Measurements from ENCODE around the gene C1orf146. TPM values are rescaled to one million over a fixed set of nuclear protein-coding genes. Genes with fewer than 3 reads are reported as not detected.
"Not testable (repeated sequence)": the region's sequence is repeated elsewhere in the genome, so short reads cannot be mapped to it uniquely, and the experiment has no call there.

Gene C1orf146
- total RNA-seq, 4 donors from 2014 or later: not detected

DNA sequence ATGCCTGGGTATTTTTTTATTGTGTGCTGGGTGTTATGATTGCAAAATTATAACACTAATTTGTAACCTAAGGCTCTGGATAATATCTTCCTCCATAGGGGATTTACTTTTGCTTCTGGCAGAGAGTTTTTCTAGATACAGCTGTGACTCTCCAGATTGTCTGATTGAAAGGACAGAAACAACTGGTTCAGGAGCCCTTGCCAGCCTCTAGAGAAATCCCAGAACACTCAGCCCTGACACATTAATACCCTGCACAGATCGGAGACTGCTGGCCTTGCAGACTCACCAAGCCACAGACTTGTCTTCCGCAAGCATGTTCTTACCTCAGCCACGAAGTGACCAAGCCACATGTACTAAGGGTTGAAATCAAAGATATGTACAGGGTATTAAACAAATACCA, 10.7 kb downstream of the C1orf146 start:
- H3K27ac ChIP-seq: no peak overlapping the region
- no peak for DNase-seq
- H3K27me3 ChIP-seq: no peaks in the 10 kb centered on the region
- H3K4me3 ChIP-seq: no peak overlapping the region
- TF ChIP-seq POLR2A (IDR thresholded peaks at IDR 0.05): no peak
- TF ChIP-seq, protein P1, sequence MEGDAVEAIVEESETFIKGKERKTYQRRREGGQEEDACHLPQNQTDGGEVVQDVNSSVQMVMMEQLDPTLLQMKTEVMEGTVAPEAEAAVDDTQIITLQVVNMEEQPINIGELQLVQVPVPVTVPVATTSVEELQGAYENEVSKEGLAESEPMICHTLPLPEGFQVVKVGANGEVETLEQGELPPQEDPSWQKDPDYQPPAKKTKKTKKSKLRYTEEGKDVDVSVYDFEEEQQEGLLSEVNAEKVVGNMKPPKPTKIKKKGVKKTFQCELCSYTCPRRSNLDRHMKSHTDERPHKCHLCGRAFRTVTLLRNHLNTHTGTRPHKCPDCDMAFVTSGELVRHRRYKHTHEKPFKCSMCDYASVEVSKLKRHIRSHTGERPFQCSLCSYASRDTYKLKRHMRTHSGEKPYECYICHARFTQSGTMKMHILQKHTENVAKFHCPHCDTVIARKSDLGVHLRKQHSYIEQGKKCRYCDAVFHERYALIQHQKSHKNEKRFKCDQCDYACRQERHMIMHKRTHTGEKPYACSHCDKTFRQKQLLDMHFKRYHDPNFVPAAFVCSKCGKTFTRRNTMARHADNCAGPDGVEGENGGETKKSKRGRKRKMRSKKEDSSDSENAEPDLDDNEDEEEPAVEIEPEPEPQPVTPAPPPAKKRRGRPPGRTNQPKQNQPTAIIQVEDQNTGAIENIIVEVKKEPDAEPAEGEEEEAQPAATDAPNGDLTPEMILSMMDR (IDR thresholded peaks at IDR 0.05): no peak
- H3K36me3 ChIP-seq: no peaks in the 10 kb centered on the region
- H3K9me3 ChIP-seq: no peaks in the 10 kb centered on the region
- no peaks in the 10 kb centered on the region for H3K4me1 ChIP-seq

DNA sequence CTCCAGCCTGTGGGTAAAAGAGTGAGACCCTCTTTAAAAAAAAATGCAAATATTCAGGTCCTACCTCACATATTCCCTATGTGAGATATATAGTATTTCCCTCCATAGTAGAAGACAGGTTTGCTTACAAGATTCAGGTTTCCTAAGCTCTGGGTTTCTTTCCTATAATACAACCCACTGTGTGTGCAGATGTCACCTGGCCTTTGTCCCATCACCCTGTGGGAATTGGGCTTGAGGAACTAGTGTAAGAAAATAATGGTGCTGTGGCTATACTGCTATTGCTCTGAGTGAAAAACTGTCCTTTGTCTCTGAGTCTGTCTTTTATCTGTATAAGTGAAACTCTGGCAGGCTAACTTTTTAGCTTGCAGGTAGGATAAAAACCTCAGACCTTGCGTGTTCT, 13.0 kb downstream of the C1orf146 start:
- no peaks in the 10 kb centered on the region for H3K27me3 ChIP-seq
- no peak overlapping the region for H3K4me3 ChIP-seq
- TF ChIP-seq, protein P1 (IDR thresholded peaks at IDR 0.05): no peak
- no peak for TF ChIP-seq POLR2A (IDR thresholded peaks at IDR 0.05)
- H3K27ac ChIP-seq: no peak overlapping the region
- no peaks in the 10 kb centered on the region for H3K9me3 ChIP-seq
- DNase-seq: no peak
- no peaks in the 10 kb centered on the region for H3K4me1 ChIP-seq
- H3K36me3 ChIP-seq: no peaks in the 10 kb centered on the region

DNA sequence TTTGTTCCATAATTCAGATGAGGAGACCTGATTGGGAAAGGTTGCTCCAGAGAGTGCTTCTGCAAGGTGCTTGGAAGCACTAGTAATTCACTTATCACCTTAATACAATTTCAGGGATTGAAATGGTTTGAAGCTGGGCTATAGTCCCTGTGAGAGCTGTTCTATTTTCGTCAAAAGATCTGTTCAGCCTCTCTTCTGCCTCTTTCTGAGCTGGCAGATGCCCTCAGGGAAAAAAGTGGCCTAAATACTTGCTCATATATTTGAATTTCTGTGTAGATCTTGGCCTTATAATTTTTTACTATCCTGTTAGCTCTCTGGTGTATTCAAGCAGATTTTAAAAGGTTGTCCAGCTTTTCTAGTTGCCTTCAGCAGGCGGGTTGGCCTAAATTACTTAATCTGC, 22.3 kb downstream of the C1orf146 start:
- DNase-seq: no peak
- H3K36me3 ChIP-seq: no peaks in the 10 kb centered on the region
- TF ChIP-seq, protein P1 (IDR thresholded peaks at IDR 0.05): no peak
- TF ChIP-seq POLR2A (IDR thresholded peaks at IDR 0.05): no peak
- H3K4me1 ChIP-seq: no peaks in the 10 kb centered on the region
- H3K27ac ChIP-seq: no peak overlapping the region
- no peaks in the 10 kb centered on the region for H3K9me3 ChIP-seq
- no peak overlapping the region for H3K4me3 ChIP-seq
- H3K27me3 ChIP-seq: no peaks in the 10 kb centered on the region

DNA sequence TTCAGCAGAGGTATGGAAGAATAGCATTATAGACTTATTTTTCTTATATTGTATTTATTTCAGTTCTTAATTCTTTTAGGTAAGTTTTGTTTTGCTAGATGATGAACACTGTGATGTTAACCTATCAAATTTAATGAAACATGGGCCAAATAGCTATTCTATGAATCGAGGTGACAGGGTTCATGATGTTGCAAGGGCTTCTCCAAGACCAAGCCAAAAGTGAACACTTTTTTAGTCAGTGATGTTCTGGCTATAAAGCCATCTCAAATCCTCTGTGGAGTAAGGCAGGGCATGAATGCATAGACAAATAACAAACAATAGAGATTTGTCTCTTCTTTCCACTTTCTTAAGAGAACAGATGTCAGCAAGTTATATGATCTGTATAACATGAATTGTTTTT, 26.7 kb downstream of the C1orf146 start:
- TF ChIP-seq, protein P1 (IDR thresholded peaks at IDR 0.05): no peak
- no peak for TF ChIP-seq POLR2A (IDR thresholded peaks at IDR 0.05)
- Histone ChIP-seq H3K4me1 (no peaks in the 10 kb centered on the region), H3K27ac (no peak overlapping the region), H3K9me3 (no peaks in the 10 kb centered on the region), H3K4me3 (no peak overlapping the region), H3K27me3 (no peaks in the 10 kb centered on the region), H3K36me3 (no peaks in the 10 kb centered on the region)
- no peak for DNase-seq

DNA sequence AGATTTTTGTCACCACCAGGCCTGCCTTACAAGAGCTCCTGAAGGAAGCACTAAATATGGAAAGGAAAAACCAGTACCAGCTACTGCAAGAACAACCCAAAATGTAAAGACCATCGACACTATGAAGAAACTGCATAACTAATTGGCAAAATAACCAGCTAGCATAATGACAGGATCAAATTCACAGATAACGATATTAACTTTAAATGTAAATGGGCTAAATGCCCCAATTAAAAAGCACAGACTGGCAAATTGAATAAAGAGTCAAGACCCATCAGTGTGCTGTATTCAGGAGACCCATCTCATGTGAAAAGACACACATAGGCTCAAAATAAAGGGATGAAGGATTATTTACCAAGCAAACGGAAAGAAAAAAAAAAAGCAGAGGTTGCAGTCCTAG, 37.0 kb downstream of the C1orf146 start:
- not testable (repeated sequence) for H3K4me1 ChIP-seq, H3K9me3 ChIP-seq, H3K27ac ChIP-seq, H3K4me3 ChIP-seq, H3K27me3 ChIP-seq, DNase-seq
- H3K36me3 ChIP-seq: peaks cover 0 to 37% (median 0%) of the 10 kb centered on the region in 3 donors

DNA sequence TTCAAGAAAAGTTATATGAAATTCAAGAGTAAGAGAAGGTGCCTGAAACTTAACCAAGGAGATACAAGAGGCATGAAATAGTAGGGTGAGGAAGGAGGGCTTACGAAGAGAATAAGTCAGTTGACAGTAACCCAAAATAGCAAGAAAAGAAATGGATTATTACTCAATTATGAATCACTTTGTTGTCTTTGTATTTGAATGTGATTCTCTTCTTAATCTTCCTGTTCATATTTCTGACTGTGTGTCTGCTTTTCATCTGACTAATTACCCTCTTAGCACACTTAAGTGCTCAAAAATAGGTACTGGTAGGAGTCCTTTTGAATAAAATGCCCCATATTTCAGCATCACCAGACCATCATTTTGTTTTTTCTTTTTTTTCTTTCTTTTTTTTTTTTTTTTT, 41.6 kb downstream of the C1orf146 start:
- H3K27ac ChIP-seq: no peak overlapping the region
- TF ChIP-seq, protein P1 (IDR thresholded peaks at IDR 0.05): no peak
- no peak for TF ChIP-seq POLR2A (IDR thresholded peaks at IDR 0.05)
- no peaks in the 10 kb centered on the region for H3K9me3 ChIP-seq
- H3K4me1 ChIP-seq: no peaks in the 10 kb centered on the region
- no peak overlapping the region for H3K4me3 ChIP-seq
- peaks cover 0 to 59% (median 0%) of the 10 kb centered on the region in 3 donors for H3K36me3 ChIP-seq
- DNase-seq: no peak
- H3K27me3 ChIP-seq: no peaks in the 10 kb centered on the region
